Measurements from ENCODE around the gene SIRT7.
"Not testable (repeated sequence)": the region's sequence is repeated elsewhere in the genome, so short reads cannot be mapped to it uniquely, and the experiment has no call there.

The SIRT7 gene

GRCh38 chr17:81954131-81955057 is 36.4 kb upstream of the SIRT7 start:
- DNase-seq = no peak

- not testable (repeated sequence) for DNase-seq
These were observed 35.5 kb upstream of the SIRT7 start for GRCh38 chr17:81953443-81953842.

GRCh38 chr17:81952792-81953228 is 34.8 kb upstream of the SIRT7 start:
- DNase-seq = no peak

GRCh38 chr17:81951785-81952684 is 34.1 kb upstream of the SIRT7 start:
- DNase-seq = no peak

GRCh38 chr17:81950501-81950900 is 32.5 kb upstream of the SIRT7 start:
- no peak for DNase-seq

- DNase-seq = no peak
These were observed 30.8 kb upstream of the SIRT7 start for GRCh38 chr17:81948635-81949378.

GRCh38 chr17:81947189-81947588 is 29.2 kb upstream of the SIRT7 start, which contains the start of gene MYADML2:
Gene MYADML2, minus strand, starts transcription at chr17:81947233. Its CDS starts 5,492 bp downstream, at chr17:81941741.
- no peak for DNase-seq

GRCh38 chr17:81944858-81945257 is 26.9 kb upstream of the SIRT7 start:
- no peak for DNase-seq

GRCh38 chr17:81942167-81942553 is 24.2 kb upstream of the SIRT7 start:
- DNase-seq = no peak

GRCh38 chr17:81941484-81942166 is 23.6 kb upstream of the SIRT7 start:
- no peak for DNase-seq

- no peak for DNase-seq
These were observed 22.8 kb upstream of the SIRT7 start for GRCh38 chr17:81940538-81941483.

- no peak for DNase-seq
These were observed 22.0 kb upstream of the SIRT7 start for GRCh38 chr17:81939881-81940385.

GRCh38 chr17:81939218-81939617 is 21.2 kb upstream of the SIRT7 start:
- DNase-seq = no peak

GRCh38 chr17:81935709-81936084 is 17.7 kb upstream of the SIRT7 start:
- DNase-seq = no peak

- no peak for DNase-seq
These were observed 17.1 kb upstream of the SIRT7 start for GRCh38 chr17:81934850-81935708.

- no peak for DNase-seq
These were observed 16.3 kb upstream of the SIRT7 start for GRCh38 chr17:81934098-81934757.

GRCh38 chr17:81933178-81933699 is 15.3 kb upstream of the SIRT7 start:
- no peak for DNase-seq

GRCh38 chr17:81932333-81932983 is 14.5 kb upstream of the SIRT7 start:
- no peak for DNase-seq
